Sigmoid colon (tissue), 4 donors: Measurements from ENCODE around the gene PSAP.

ENCODE experiments used
- EP300 ChIP-seq, 4 donors: sonication (generic); formaldehyde crosslinking; IDR thresholded peaks; one replicate each; pipeline ENCODE4 v1.6.1; 2017; ENCODE audit warnings: antibody characterized with exemption in 4 of 4
- POLR2A ChIP-seq, 2 donors: fragments of 450-650 bp; IDR thresholded peaks; one replicate each; pipeline ENCODE4 v1.6.1; 2016; ENCODE audit warnings: antibody characterized with exemption in 2 of 2, mild to moderate bottlenecking in 2 of 2, moderate library complexity in 2 of 2
- POLR2AphosphoS5 ChIP-seq, 4 donors: sonication (generic); formaldehyde crosslinking; IDR thresholded peaks; one replicate each; pipeline ENCODE4 v1.6.1; 2017; ENCODE audit warnings: antibody characterized with exemption in 4 of 4
- TF ChIP-seq, protein P1 (sequence below), 4 experiments: fragments of 450-650 bp in 3 of 4; fragments of 200-600 bp in 1 of 4; IDR thresholded peaks; one replicate each; pipeline ENCODE4 v1.5.1; 2016 to 2019; ENCODE audit warnings: antibody characterized with exemption in 4 of 4, mild to moderate bottlenecking in 3 of 4, moderate library complexity in 2 of 4

DNA sequence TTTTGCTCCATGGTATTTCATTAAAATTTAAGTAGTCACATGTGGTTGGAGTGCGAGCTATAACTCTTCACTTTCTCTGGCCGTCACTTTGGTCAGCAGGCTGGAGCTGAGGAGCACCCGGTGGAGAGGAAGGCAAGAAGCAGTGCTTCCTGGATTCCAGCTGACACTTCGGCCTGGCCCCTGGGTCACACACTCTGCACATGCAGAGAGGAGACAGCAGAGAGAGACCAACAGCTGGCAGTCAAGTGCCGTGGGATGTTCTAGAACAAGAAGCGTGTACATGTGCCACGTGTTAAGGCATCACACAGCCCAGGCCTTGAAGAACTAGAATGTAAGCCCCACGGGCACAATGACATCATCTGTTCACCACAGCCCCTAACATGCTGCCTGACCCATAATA, 30.1 kb downstream of the PSAP start:
- TF ChIP-seq POLR2A (IDR thresholded peaks at IDR 0.05) = no peak
- no peak for TF ChIP-seq EP300 (IDR thresholded peaks at IDR 0.05)
- TF ChIP-seq POLR2AphosphoS5 (IDR thresholded peaks at IDR 0.05) = no peak
- TF ChIP-seq, protein P1, sequence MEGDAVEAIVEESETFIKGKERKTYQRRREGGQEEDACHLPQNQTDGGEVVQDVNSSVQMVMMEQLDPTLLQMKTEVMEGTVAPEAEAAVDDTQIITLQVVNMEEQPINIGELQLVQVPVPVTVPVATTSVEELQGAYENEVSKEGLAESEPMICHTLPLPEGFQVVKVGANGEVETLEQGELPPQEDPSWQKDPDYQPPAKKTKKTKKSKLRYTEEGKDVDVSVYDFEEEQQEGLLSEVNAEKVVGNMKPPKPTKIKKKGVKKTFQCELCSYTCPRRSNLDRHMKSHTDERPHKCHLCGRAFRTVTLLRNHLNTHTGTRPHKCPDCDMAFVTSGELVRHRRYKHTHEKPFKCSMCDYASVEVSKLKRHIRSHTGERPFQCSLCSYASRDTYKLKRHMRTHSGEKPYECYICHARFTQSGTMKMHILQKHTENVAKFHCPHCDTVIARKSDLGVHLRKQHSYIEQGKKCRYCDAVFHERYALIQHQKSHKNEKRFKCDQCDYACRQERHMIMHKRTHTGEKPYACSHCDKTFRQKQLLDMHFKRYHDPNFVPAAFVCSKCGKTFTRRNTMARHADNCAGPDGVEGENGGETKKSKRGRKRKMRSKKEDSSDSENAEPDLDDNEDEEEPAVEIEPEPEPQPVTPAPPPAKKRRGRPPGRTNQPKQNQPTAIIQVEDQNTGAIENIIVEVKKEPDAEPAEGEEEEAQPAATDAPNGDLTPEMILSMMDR (IDR thresholded peaks at IDR 0.05) = no peak
